Thyroid gland (tissue), 4 donors: ENCODE measurements around the gene MYL3. TPM values are rescaled to one million over a fixed set of nuclear protein-coding genes. Genes with fewer than 3 reads are reported as not detected.

Experiments
- DNase-seq, 2 donors: peaks; one replicate each; pipeline ENCODE4 v3.0.0-alpha.2; 2019
- H3K27ac ChIP-seq, 3 donors: fragments of 200-600 bp; sonication (generic); 1 replicate in 2 of 3; 2 replicates in 1 of 3; pipeline ENCODE4 v1.5.1; 2016 to 2019; ENCODE audit warnings: mild to moderate bottlenecking in 1 of 3, moderate library complexity in 1 of 3
- H3K27me3 ChIP-seq: fragments of 200-600 bp; sonication (generic); one replicate; pipeline ENCODE4 v1.5.1; 2019
- H3K36me3 ChIP-seq, 2 donors: fragments of 200-600 bp; sonication (generic); one replicate each; pipeline ENCODE4 v1.5.1; 2016 to 2019
- H3K4me1 ChIP-seq, 2 donors: fragments of 200-600 bp; sonication (generic); one replicate each; pipeline ENCODE4 v1.5.1; 2017 to 2019
- H3K4me3 ChIP-seq, 3 donors: fragments of 200-600 bp; sonication (generic); replicated peaks in 1 of 3; 1 replicate in 2 of 3; 2 replicates in 1 of 3; pipeline ENCODE4 v1.5.1; 2016; ENCODE audit warnings: mild to moderate bottlenecking in 1 of 3
- H3K9me3 ChIP-seq: fragments of 200-600 bp; sonication (generic); one replicate; pipeline ENCODE4 v1.5.1; 2017
- CTCF ChIP-seq, 6 experiments: fragments of 200-600 bp in 3 of 6; fragments of 450-650 bp in 3 of 6; sonication (generic) in 3 of 6; IDR thresholded peaks; one replicate each; pipeline ENCODE4 v1.5.1; 2016 to 2019; ENCODE audit warnings: antibody characterized with exemption in 6 of 6, mild to moderate bottlenecking in 2 of 6, inconsistent platforms in 1 of 6, moderate library complexity in 1 of 6
- POLR2A ChIP-seq, 2 donors: fragments of 450-650 bp; IDR thresholded peaks; one replicate each; pipeline ENCODE4 v1.6.1; 2017; ENCODE audit warnings: antibody characterized with exemption in 2 of 2, mild to moderate bottlenecking in 2 of 2, moderate library complexity in 1 of 2
- WGBS, 2 donors: methylation state at CpG; one replicate each; pipeline ENCODE4 v1.1.5; 2017; 5-methylcytosine and 5-hydroxymethylcytosine counted together
- intact Hi-C: fragments of 100-400 bp; cut with DNase I; formaldehyde crosslinking; loops from one replicate; pipeline ENCODE4 v1.15.1; 2023
- total RNA-seq, 4 donors: library from RNA; depleted of rRNA; stranded (reverse); fragments of >200 nt; gene quantifications; one replicate each; pipeline ENCODE4 v1.2.3, GENCODE V29; 2016

Gene MYL3
- total RNA-seq, 4 donors from 2014 or later = 1.8 to 2.8 TPM; not detected in 2

- Histone ChIP-seq H3K9me3 (no peaks in the 10 kb centered on the region), H3K27ac (no peak overlapping the region), H3K4me1 (peaks cover 8 to 36% of the 10 kb centered on the region in 2 donors), H3K36me3 (no peaks in the 10 kb centered on the region), H3K27me3 (no peaks in the 10 kb centered on the region), H3K4me3 (no peak overlapping the region)
- no peak for DNase-seq
- TF ChIP-seq CTCF (IDR thresholded peaks at IDR 0.05) (no peak), POLR2A (IDR thresholded peaks at IDR 0.05) (no peak)
- intact Hi-C loops = no loop called here
- 72 to 79% methylated on average over 4 to 5 of the region's 5 CpGs for WGBS, 2 donors
Observed at GRCh38 chr3:46896386-46896785, 33.1 kb upstream of the MYL3 start.

- H3K4me1 ChIP-seq = peaks cover 8 to 38% of the 10 kb centered on the region in 2 donors
- no peaks in the 10 kb centered on the region for H3K27me3 ChIP-seq
- 65 to 82% methylated on average over 4 of the region's 4 CpGs for WGBS, 2 donors
- H3K9me3 ChIP-seq = no peaks in the 10 kb centered on the region
- DNase-seq = no peak
- no peak overlapping the region for H3K4me3 ChIP-seq
- intact Hi-C loops = loop anchor here (2.0 kb wide), 1 partner anchor 29 kb away; no protein-coding TSS in a partner anchor
- H3K27ac ChIP-seq = no peak overlapping the region
- TF ChIP-seq POLR2A (IDR thresholded peaks at IDR 0.05) (no peak), CTCF (IDR thresholded peaks at IDR 0.05) (no peak)
- H3K36me3 ChIP-seq = no peaks in the 10 kb centered on the region
Observed at GRCh38 chr3:46895761-46896160, 32.5 kb upstream of the MYL3 start.

- H3K4me1 ChIP-seq = peaks cover 8 to 38% of the 10 kb centered on the region in 2 donors
- intact Hi-C loops = loop anchor here (2.0 kb wide), 1 partner anchor 28 kb away; no protein-coding TSS in a partner anchor
- WGBS, 2 donors = 26 to 29% methylated on average over 5 of the region's 5 CpGs
- DNase-seq = peak; percentile 75 to 77
- H3K27ac ChIP-seq = no peak overlapping the region
- no peaks in the 10 kb centered on the region for H3K36me3 ChIP-seq
- H3K27me3 ChIP-seq = no peaks in the 10 kb centered on the region
- H3K4me3 ChIP-seq = no peak overlapping the region
- no peaks in the 10 kb centered on the region for H3K9me3 ChIP-seq
- TF ChIP-seq POLR2A (IDR thresholded peaks at IDR 0.05) = no peak
- peak; percentile 66 to 85 (median 78) for TF ChIP-seq CTCF (IDR thresholded peaks at IDR 0.05)
Observed at GRCh38 chr3:46895204-46895660, 32.0 kb upstream of the MYL3 start.

GRCh38 chr3:46894256-46894655, 31.0 kb upstream of the MYL3 start:
- intact Hi-C loops = loop anchor here (2.0 kb wide), 1 partner anchor 27 kb away; no protein-coding TSS in a partner anchor
- TF ChIP-seq CTCF (IDR thresholded peaks at IDR 0.05) = no peak
- TF ChIP-seq POLR2A (IDR thresholded peaks at IDR 0.05) = no peak
- no peak for DNase-seq
- Histone ChIP-seq H3K9me3 (no peaks in the 10 kb centered on the region), H3K27me3 (no peaks in the 10 kb centered on the region), H3K36me3 (no peaks in the 10 kb centered on the region), H3K4me3 (no peak overlapping the region), H3K27ac (no peak overlapping the region), H3K4me1 (peaks cover 8 to 34% of the 10 kb centered on the region in 2 donors)
- 90 to 97% methylated on average over 4 to 5 of the region's 6 CpGs for WGBS, 2 donors

- Histone ChIP-seq H3K36me3 (no peaks in the 10 kb centered on the region), H3K27ac (no peak overlapping the region), H3K9me3 (no peaks in the 10 kb centered on the region), H3K27me3 (no peaks in the 10 kb centered on the region), H3K4me1 (peaks cover 8 to 29% of the 10 kb centered on the region in 2 donors), H3K4me3 (no peak overlapping the region)
- DNase-seq = no peak
- TF ChIP-seq CTCF (IDR thresholded peaks at IDR 0.05) = no peak
- TF ChIP-seq POLR2A (IDR thresholded peaks at IDR 0.05) = no peak
- intact Hi-C loops = loop anchor here (2.0 kb wide), 1 partner anchor 27 kb away; no protein-coding TSS in a partner anchor
- WGBS, 2 donors = 74 to 84% methylated on average over 9 of the region's 9 CpGs
Observed at GRCh38 chr3:46893763-46894162, 30.5 kb upstream of the MYL3 start.
